ENCODE data around the gene SEMA6B. TPM values are rescaled to one million over a fixed set of nuclear protein-coding genes. Genes with fewer than 3 reads are reported as not detected.

SEMA6B gene
- total RNA-seq, 1 experiment from 2014 or later = 38.4 TPM

GRCh38 chr19:4524808-4525562, 34.5 kb downstream of the SEMA6B start:
- Histone ChIP-seq H4K91ac (ENCODE audit: insufficient read length, low read depth, low read length) (no peak overlapping the region), H3K9me3 (ENCODE audit: control insufficient read depth, low read depth, low read length) (no peaks in the 10 kb centered on the region), H2BK120ac (ENCODE audit: low read depth, low read length, poor library complexity, severe bottlenecking) (no peak overlapping the region), H4K8ac (replicated peaks; ENCODE audit: insufficient read length, low read depth, low read length) (no peak overlapping the region), H3K56ac (ENCODE audit: insufficient read length, low read depth, low read length) (no peak overlapping the region), H2BK12ac (ENCODE audit: insufficient read length, low read depth, low read length) (no peak overlapping the region), H3K23me2 (ENCODE audit: insufficient read length, low read depth, low read length, poor library complexity, severe bottlenecking) (no peaks in the 10 kb centered on the region), H2BK15ac (ENCODE audit: low read depth, low read length) (no peak overlapping the region), H3K14ac (ENCODE audit: insufficient read depth, low read length) (no peak overlapping the region; the same call in 1 of the 2 replicates), H3K4me2 (ENCODE audit: insufficient read depth, insufficient read length, low read length) (no peak overlapping the region), H4K5ac (ENCODE audit: insufficient read length, low read depth, low read length) (no peak overlapping the region), H3K27ac (ENCODE audit: insufficient read length, low read depth, low read length) (no peak overlapping the region), H2AFZ (ENCODE audit: low read length) (no peak overlapping the region), H3K27me3 (ENCODE audit: insufficient read depth, low read length) (no peaks in the 10 kb centered on the region), H3K18ac (ENCODE audit: insufficient read length, low read depth, low read length) (no peak overlapping the region), H3K4me1 (ENCODE audit: insufficient read depth, low read length) (no peaks in the 10 kb centered on the region), H3K79me1 (ENCODE audit: insufficient read depth, low read depth, low read length, poor library complexity, severe bottlenecking) (no peaks in the 10 kb centered on the region), H3K79me2 (ENCODE audit: insufficient read depth, low read length) (no peaks in the 10 kb centered on the region), H2BK5ac (ENCODE audit: insufficient read length, low read length) (no peak overlapping the region), H4K20me1 (ENCODE audit: control insufficient read depth, insufficient read depth, insufficient read length) (no peaks in the 10 kb centered on the region), H2AK5ac (ENCODE audit: insufficient read length, low read length) (no peak overlapping the region), H3K9ac (ENCODE audit: extremely low read depth, insufficient read length, low read length) (no peak overlapping the region), H3K23ac (ENCODE audit: insufficient read length, low read depth, low read length) (no peak overlapping the region), H2BK20ac (ENCODE audit: low read depth, low read length, poor library complexity, severe bottlenecking) (no peak overlapping the region), H3K4ac (ENCODE audit: low read depth, low read length) (no peak overlapping the region), H3T11ph (ENCODE audit: low read length) (no peak overlapping the region)
- no CpG with 5 or more reads among the region's 23 CpGs for WGBS (ENCODE audit: extremely low coverage, insufficient read length, low lambda C conversion rate)
- no peaks in the 10 kb centered on the region for H3K36me3 Mint-ChIP-seq (ENCODE audit: insufficient read depth in 1 of 3, low read depth in 3 of 3)
- TF ChIP-seq CTCF (conservative IDR thresholded peaks at IDR 0.05) = peak; percentile 87
- H3K4me1 Mint-ChIP-seq = no peaks in the 10 kb centered on the region
- DNase-seq = peak; percentile 77
- no peak overlapping the region for H3K27ac Mint-ChIP-seq
- peaks cover 0 to under 1% of the 10 kb centered on the region in 2 experiments; a peak in 1 of 5 replicates for H3K9me3 Mint-ChIP-seq
- H3K4me3 Mint-ChIP-seq = no peak overlapping the region
- peaks cover 33% of the 10 kb centered on the region for H3K27me3 Mint-ChIP-seq (ENCODE audit: low read depth)

Measured in H9 (cell line).